GM21526 (cell line): ENCODE measurements around the gene DNASE1L2.

Experiments used
- ATAC-seq: cut with Tn5 transposase; IDR thresholded peaks from one replicate; pipeline ENCODE4 v1.9.1; 2021; ENCODE audit warnings: moderate library complexity; ENCODE audit not compliant: unreplicated experiment, low FRiP score

The DNASE1L2 gene

GRCh38 chr16:2236337-2237101 is at the start of gene DNASE1L2:
DNASE1L2 (plus strand) TSS chr16:2236444; CDS start chr16:2236817, 373 bp downstream.
- no peak for ATAC-seq

- no peak for ATAC-seq
Observed at GRCh38 chr16:2186505-2186904, 49.7 kb upstream of the DNASE1L2 start.

- ATAC-seq: no peak
Observed at GRCh38 chr16:2187212-2187611, 49.0 kb upstream of the DNASE1L2 start.

GRCh38 chr16:2188395-2188794 is 47.8 kb upstream of the DNASE1L2 start:
- ATAC-seq: no peak

- ATAC-seq: no peak
Observed at GRCh38 chr16:2189252-2189893, 46.9 kb upstream of the DNASE1L2 start.

- no peak for ATAC-seq
Observed at GRCh38 chr16:2190002-2190658, 46.1 kb upstream of the DNASE1L2 start.

- ATAC-seq: no peak
Observed at GRCh38 chr16:2190659-2191445, 45.4 kb upstream of the DNASE1L2 start.

GRCh38 chr16:2191446-2191706 is 44.9 kb upstream of the DNASE1L2 start:
- no peak for ATAC-seq

- no peak for ATAC-seq
Observed at GRCh38 chr16:2194166-2194834, 41.9 kb upstream of the DNASE1L2 start.

- no peak for ATAC-seq
Observed at GRCh38 chr16:2194852-2195321, 41.4 kb upstream of the DNASE1L2 start.

- ATAC-seq: no peak
Observed at GRCh38 chr16:2195322-2196161, 40.7 kb upstream of the DNASE1L2 start.

GRCh38 chr16:2196162-2196980 is 39.9 kb upstream of the DNASE1L2 start, which contains the start of gene CASKIN1:
CASKIN1 (minus strand) TSS chr16:2196605; CDS start chr16:2196432, 173 bp downstream.
- no peak for ATAC-seq

- ATAC-seq: no peak
Observed at GRCh38 chr16:2196981-2197511, 39.2 kb upstream of the DNASE1L2 start.

- ATAC-seq: no peak
Observed at GRCh38 chr16:2197765-2198164, 38.5 kb upstream of the DNASE1L2 start.

GRCh38 chr16:2198283-2198682 is 38.0 kb upstream of the DNASE1L2 start:
- no peak for ATAC-seq

GRCh38 chr16:2199095-2199494 is 37.1 kb upstream of the DNASE1L2 start:
- no peak for ATAC-seq

GRCh38 chr16:2199621-2200139 is 36.6 kb upstream of the DNASE1L2 start:
- ATAC-seq: no peak

- no peak for ATAC-seq
Observed at GRCh38 chr16:2200313-2200712, 35.9 kb upstream of the DNASE1L2 start.
